HUDEP-2 (cell line): ENCODE measurements around the gene CBFA2T2.

Experiments used
- DNase-seq, 76 experiments: peaks; one replicate each; lab custom pipeline; 2025; ENCODE audit not compliant: unreplicated experiment in 76 of 76; lab: John Stamatoyannopoulos, UW

The CBFA2T2 gene

DNA sequence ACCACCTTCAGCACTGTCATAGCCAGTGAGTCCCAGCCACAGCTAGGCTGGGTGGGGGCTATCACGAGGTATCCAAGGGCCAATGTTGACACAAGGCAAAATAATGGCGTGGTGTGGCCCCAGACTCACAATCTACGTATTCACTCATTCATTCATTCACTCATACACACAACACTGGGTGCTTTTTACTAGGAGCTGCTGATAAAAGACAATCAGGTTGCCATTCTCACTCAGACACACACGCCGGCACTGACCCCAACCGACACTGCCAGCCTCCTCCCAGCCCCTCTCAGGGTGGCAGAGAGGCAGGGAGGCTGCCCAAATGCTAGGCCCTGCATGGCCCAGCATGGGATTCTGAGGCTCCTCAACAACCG is 170.8 kb downstream of the CBFA2T2 start:
- DNase-seq = no peak

DNA sequence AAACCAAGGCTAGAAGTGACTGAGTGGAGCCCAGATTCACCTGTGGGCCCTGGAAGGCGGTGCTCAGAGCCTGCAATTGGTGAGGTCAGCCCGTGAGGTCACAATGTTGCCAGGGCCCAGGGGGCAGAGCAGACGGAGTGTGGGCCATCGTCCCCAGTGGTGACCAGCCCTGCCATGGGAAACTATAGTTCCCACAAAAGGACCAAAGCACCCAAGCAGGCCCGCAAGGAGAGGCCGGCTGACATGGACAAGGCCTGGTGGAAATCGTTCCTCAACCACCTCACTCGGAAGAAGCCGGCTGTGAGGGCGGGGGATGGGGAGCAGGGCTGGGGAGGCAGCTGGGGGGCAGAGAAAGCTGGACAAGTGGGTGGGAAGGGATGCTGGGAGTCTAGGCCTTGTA is 172.3 kb downstream of the CBFA2T2 start, which contains the start of gene C20orf144:
TSS of gene C20orf144 (plus strand) at position 156 of the 400 bp plus-strand sequence. CDS start at position 175, 19 bp downstream.
- DNase-seq = no peak

DNA sequence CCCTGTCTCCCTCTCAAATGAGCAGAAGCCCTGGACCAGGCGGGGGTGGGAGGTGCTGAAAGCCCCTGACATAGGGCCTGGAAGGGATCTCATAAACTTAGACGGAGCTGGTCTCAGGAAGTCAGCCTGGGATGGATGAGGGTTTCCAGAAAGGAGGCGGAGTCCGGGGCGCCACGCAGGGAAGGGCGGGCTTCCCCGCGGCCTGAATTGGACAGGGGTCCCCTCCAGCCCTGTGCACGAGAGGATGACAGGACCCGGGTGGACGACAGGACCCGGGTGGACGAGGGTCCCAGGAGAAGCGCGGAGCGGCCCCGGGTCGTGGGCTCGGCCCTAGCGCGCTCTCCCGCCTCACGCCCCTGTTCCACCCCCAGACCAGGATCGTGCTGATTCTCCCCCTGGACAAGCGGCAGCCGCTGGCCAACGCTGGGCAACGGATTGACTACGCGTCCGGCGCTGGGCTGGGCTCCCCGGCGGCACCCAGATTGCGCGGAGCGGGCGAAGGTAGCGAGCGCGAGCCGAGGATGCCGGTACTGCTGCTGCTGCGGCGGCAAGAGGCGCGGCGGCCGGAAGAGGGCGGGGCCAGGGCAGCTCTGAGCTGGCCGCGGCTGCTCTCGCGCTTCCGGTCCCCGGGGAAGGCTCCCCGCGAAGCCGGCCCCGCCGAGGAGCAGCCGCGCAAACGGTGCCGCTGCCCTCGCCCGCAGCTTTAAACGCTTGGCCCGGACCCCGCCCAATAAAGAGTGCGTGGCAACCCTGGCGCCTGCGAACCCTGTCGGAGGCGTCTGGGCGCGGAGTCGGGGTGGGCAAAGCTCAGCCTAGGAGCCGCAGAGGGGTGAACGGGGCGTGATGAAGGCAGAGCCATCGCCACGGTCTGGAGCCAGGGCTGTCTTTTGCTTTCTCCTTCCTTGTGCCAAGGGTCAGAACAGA is 173.5 kb downstream of the CBFA2T2 start:
- peak in 67 of 76 experiments; percentile 16 to 84 (median 61) for DNase-seq

DNA sequence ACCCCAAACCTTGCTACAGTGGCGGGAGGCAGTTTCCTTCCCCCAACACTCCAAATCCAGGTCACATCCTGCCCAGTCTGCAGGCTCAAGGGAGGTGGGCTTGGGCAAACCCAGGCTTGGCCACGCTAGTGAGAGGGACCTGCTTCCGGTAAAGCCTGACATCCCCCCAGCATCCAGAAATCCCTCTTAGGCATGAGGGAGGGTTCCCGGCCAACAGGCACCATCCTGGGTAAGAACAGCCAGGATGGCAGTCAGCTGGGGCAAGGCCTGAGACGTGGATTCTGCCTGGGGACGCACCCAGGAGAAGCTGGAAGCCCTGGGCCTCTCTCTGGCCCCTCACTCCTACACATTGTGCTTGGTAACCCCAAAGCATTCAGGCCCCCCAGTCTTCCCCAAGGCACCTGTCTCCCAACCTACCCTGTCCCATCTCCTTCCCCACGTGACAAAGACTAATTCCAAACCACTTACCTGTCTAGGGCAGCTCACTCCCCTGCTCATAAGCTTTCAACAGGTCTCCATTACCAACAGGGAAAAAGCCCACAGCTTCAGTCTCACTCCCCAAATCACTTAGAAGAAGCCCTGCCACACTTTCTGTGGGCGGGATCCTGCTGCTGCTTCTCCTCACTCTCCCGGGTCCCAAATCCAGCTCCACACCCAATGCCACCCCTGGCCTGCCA is 174.3 kb downstream of the CBFA2T2 start:
- DNase-seq = no peak

DNA sequence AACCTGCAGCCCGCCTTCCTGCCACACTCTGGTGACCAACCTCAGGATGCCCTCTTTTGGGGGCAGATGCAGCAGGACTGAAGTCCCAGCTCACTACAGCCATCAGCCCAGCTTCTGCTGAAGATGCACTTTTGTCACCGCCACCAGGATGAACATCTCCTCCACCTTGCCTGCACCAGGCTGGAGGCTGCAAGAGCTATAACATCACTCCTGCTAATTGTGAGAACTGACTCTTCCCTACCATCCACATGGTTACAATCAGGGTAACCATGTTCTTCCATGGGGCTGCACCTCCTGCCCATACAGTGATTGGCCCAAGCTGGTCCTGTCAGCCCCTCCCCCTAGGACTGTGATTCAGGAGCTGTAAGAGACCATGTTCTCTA is 174.9 kb downstream of the CBFA2T2 start:
- no peak for DNase-seq

DNA sequence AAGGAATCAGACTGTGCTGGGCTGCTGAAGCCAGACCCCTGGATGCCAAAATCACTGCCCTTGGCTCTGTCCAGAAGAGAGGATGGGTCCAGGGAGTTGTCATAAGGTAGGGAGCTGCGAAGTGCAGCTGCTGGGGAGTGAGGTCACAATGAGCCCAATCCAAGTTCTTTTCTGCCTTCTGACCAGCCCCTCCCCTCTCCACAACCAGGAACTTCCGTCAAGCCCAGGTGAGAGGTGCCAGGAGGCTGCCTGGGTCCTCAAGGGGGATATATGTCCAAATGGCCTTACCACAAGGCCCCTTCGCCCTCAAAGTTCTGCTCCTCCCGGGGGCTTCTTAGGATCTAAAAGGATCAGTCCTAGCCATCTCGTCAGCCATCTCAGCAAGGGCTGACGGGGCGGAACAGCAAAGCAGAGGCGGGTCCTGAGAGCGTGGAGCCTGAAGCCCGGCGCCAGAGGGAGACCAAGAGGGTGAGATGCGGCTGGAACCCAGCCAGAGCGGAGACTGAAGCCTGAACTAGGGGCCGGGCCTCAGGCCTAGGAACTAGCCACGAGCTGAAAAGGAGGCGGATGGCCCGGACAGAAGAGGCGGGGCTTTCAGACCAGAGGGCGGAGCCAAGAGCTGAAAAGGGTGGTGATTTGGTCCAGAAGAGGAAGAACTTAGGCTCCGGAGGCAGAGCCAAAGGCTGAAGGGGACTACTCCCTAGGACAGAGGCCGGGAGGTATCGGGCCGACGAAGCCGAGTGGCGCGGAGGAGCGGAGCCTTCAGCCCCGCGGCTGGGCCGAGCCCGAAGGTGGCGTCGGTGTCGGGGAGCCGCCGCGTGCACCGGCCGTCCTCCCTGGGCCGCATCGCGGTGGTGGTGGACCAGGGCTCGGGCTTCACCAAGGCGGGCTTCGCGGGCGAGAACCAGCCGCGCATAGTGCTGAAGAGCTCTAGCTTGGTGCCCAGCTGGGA is 176.7 kb downstream of the CBFA2T2 start, which contains the start of gene ACTL10:
TSS of gene ACTL10 (plus strand) at position 651 of the 952 bp plus-strand sequence. CDS start 555 bp downstream, outside the sequence.
- DNase-seq = peak; percentile 39 to 100 (median 97)

DNA sequence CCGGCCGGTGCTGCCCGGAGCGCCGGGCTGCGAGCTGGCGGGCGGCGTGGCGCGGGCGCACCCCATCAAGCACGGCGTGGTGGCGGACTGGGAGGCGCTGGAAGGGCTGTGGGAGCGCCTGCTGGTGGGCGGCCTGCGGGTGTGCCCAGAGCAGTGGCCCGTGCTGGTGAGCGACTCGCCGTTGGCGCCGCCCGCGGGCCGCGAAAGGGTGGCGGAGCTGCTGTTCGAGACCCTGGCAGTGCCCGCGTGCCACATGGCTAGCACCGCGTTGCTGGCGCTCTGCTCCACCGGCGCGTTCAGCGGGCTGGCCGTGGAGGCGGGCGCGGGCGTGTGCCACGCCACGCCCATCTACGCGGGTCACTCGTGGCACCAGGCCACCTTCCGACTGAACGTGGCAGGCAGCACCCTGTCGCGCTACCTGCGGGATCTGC is 177.4 kb downstream of the CBFA2T2 start:
- peak in 49 of 76 experiments; percentile 19 to 78 (median 56) for DNase-seq

DNA sequence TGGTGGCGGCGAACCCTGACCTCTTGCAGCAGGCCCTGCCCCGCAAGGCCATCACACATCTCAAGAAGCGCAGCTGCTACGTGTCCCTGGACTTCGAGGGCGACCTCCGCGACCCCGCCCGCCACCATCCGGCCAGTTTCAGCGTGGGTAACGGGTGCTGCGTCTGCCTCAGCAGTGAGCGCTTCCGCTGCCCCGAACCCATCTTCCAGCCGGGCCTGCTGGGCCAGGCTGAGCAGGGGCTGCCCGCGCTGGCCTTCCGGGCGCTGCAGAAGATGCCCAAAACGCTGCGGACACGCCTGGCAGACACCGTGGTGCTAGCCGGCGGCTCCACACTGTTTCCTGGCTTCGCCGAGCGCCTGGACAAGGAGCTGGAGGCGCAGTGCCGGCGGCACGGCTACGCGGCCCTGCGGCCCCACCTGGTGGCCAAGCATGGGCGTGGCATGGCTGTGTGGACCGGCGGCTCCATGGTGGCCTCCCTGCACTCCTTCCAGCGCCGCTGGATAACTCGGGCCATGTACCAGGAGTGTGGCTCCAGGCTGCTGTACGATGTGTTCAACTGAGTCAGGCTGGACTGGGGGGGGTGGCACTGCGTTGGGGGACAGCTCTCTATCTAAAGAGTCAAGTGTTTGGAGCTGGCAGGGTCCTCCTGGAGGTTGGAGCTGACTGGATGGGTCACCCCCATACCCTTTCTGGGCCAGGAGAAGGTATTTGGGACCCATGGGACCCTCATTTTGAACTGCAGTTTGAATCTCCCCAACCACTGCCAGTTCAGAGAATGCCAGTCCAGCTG is 178.0 kb downstream of the CBFA2T2 start:
- peak in 70 of 76 experiments; percentile 10 to 85 (median 68) for DNase-seq

DNA sequence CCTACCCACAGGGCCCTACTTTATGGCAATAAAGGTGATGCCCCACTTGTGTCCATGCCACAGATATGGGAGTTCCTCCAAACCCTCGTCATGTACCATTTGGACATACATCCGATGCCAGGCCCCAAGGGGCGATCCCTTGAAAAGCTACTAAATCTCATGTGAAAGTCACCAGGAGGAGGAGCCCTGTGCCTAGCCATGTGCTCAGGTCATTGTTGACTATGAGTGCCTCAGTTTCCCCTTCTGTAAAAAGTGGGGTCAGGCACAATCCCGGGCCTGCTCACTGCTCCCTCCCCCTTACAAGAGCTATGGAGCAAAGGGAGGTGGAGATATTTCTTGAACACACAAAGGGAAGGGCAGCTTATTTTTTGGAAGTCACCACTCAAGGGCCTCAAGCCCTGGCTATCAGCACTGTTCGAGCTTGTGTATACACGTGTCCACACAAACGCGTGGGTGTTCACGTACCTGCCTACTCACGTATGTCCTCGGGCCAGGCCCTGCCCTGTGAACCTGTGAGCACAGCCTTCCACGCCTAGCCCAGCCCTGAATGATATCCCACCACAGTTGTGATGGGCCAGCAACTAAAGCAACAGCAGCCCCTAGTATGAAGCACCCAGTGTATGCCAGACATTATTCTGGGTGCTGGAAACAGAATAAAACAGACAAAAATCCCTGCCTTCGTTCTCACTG is 178.7 kb downstream of the CBFA2T2 start:
- DNase-seq = no peak

DNA sequence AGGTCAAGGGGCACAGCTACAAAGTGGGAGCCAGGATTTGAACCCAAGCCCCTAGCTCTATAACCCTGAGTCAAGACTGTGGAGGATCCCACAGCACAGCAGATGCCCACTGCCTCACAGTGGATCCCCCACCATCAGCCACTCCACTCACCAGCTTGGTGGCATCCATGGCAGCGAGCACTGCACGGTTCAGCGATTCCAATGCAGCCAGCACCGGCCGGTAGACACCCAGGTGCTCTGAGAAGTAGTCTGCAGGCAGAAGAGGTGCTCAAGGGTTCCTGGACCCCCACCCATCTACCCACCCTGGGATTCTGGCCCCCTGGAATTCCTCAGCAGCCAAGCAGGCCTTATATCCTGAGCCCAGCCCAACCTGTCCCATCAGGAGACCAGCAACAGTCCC is 179.3 kb downstream of the CBFA2T2 start:
- no peak for DNase-seq

DNA sequence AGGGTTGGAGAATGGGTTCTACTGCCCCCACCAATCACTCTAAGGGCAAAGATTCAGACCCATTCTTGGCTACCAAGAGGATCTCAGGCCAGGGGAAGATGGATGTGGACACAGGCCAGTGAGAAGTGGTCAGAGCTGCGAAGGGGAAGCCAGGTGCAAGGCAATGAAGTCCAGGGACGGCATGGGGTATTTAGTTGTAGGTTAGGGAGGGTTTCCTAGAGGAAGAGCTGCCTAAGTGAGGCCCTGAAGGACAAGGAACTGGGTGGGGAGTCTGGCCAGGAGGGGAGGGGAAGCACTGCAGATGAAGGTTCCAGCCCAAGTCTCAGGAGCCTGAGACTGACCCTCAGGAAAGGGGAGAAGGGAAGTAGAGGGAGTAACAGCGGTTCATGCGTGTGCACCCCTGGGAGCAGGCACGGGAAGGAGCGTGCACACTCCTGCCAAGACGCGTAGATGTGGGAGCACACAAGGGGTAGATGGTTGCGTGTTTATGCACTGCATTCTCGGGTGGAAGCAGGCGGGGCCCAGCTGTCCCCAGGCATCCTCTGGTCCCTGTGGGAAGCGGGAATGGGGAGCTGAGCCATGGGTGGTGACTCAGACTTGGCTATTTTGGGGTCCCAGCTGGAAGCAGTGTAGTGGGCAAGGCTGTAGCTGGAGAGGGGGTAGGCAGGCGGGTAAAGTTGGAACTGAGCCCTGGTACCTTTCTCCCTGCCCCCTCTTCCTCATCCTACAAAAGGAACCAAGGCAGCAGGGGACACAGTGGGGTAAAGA is 180.2 kb downstream of the CBFA2T2 start:
- DNase-seq = no peak

DNA sequence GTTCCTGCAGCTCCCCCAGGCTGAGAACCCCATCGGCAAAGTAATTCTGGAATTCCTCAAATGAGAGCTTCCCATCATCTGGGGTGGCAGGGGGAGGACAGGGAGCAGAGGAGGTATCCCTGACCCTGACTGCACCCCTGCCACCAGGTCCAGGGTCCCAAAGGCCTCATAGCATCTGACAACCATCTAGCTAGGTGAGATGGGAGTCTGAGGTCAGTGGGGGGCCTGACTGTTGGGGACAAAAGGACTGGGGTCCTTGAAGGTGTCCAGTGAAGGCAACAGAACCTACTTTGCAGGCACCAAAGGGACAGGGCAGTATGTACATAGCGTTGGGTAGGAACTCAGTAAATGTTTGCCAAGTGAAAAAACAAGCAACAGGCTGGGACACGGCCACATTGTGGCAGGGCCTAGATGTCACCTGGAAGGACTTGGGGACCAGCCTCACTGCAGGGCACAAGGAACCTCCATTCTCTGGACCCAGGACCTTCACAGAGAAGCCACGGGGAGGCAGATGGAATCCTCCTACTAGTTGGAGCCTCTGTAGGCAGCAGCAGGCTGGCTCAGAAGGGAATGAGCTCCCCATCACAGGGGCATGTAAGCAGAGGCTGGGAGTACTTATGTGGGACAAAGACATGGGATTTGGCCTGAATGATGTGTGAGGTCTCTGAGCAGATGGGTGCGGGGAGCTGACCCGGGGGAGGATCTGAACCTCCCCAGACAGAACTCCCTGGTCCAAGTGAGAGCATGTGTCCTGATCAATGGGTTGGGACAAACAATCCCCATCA is 181.0 kb downstream of the CBFA2T2 start:
- no peak for DNase-seq

DNA sequence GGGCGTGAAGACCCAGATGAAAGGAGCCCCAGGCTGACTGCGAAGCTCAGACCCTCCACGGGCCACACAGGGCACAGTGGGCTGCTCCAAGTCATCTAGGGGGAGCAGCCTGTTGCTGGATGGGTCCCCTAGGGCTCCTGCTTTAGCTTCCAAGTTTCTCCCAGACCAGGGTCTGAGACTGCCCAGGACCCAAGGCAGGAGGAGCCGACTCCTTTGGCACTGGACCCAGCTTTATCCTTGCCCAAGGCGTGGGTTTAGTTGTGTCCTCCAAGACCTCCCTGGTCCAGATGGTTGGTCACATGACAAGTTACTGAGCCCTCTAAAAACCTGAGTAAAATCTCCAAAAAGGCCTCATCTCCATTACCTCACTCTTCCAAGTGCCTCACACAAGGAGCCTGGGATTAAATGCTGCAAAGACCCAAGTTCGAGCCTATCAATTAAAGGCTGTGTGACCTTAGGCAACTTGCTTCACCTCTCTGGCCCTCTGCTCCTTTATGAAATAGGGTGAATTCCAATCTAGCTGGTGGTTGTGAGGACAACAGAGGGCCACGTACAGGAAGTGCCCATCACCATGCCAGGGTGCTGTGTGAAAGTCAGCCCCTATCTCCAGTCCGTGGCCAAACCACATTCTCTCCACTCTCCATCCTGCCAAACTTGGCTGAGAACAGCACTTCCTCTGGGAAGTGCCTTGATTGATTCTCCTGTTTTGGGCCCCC is 181.8 kb downstream of the CBFA2T2 start:
- DNase-seq = no peak

DNA sequence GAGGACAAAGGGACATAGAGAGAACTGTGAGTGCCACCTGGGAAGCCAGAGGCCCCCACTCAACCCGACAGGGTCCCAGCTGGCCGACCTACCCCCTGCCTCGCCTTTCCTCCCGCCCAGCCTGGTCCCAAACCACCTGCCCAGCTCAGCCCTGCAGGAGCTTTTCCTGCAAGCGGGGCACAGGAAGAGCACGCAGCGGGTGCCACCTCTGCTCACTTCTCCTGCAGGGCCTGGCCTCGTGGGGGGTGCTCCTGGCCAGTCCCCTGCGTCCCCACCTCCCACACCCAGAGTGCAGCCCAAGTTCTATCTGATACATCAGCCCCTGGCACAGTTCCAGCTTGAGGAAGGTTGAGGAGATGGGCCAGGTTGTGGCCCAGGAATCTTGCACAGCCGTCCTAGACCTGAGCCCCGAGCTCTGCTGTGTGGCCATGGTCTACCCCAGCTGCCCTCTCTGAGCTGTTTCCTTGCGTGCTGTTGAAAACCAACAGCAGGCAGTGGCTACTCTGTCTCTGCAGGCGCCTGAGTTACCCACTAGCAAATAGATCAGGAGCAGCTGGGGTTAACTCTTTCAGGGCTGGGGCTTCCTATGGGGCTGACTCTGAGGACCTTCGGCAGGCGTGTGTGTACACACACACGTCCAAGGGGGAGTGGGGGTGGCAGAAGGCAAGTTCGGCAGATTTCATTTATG is 182.7 kb downstream of the CBFA2T2 start:
- peak in 26 of 76 experiments; percentile 15 to 58 (median 32) for DNase-seq

DNA sequence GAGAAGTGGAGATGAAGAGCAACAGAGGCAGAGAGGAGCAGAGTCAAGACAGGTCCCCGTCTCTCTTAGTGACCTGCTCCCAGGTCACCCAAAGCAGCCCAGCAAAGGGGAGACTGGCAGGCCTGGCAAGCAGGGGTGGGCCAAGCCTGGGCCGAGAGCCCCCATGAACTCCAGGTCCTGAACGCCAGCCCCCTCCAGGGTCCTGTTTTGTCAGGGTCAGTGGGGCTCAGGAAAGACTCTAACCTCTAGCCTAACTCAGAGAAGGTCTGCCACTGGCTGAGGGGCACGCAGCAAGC is 183.2 kb downstream of the CBFA2T2 start:
- no peak for DNase-seq
